Transverse colon (tissue), 4 donors: ENCODE measurements around the gene ADAM10.

Experiments used
- CTCF ChIP-seq, 5 experiments: fragments of 200-600 bp in 3 of 5; fragments of 450-650 bp in 2 of 5; sonication (generic) in 3 of 5; IDR thresholded peaks; 1 replicate in 2 of 5; 2 replicates in 3 of 5; pipeline ENCODE4 v1.5.1; 2016 to 2017; ENCODE audit warnings: antibody characterized with exemption in 5 of 5, inconsistent platforms in 3 of 5, mild to moderate bottlenecking in 2 of 5, moderate library complexity in 1 of 5
- EP300 ChIP-seq: sonication (generic); formaldehyde crosslinking; IDR thresholded peaks from one replicate; pipeline ENCODE4 v1.6.1; 2017; ENCODE audit warnings: antibody characterized with exemption, low read depth
- POLR2A ChIP-seq: fragments of 450-650 bp; IDR thresholded peaks from one replicate; pipeline ENCODE4 v1.6.1; 2016; ENCODE audit warnings: antibody characterized with exemption, mild to moderate bottlenecking, moderate library complexity
- POLR2AphosphoS5 ChIP-seq, 3 donors: sonication (generic); formaldehyde crosslinking; IDR thresholded peaks; one replicate each; pipeline ENCODE4 v1.6.1; 2016; ENCODE audit warnings: antibody characterized with exemption in 3 of 3

- TF ChIP-seq CTCF (IDR thresholded peaks at IDR 0.05) (no peak), POLR2AphosphoS5 (IDR thresholded peaks at IDR 0.05) (no peak), EP300 (no peak), POLR2A (no peak)
These were observed 183.5 kb downstream of the ADAM10 start for GRCh38 chr15:58566029-58566428.
